GM19035 (cell line): ENCODE measurements around the gene CENATAC.
A peak's percentile ranks its signal among the peaks of the same experiment; 100 is the strongest.
"Not testable (repeated sequence)": the region's sequence is repeated elsewhere in the genome, so short reads cannot be mapped to it uniquely, and the experiment has no call there.

Experiments used
- ATAC-seq: cut with Tn5 transposase; IDR thresholded peaks from one replicate; pipeline ENCODE4 v1.9.1; 2021; ENCODE audit not compliant: unreplicated experiment

Gene CENATAC

GRCh38 chr11:119025978-119026766 lies 28.2 kb downstream of the CENATAC start:
- ATAC-seq: no peak

GRCh38 chr11:119026970-119027369 lies 29.0 kb downstream of the CENATAC start:
- no peak for ATAC-seq

GRCh38 chr11:119027561-119028345 lies 29.8 kb downstream of the CENATAC start:
- ATAC-seq: no peak

- ATAC-seq: no peak
Observed at GRCh38 chr11:119028346-119029068, 30.6 kb downstream of the CENATAC start.

GRCh38 chr11:119029069-119029339 lies 31.1 kb downstream of the CENATAC start:
- no peak for ATAC-seq

- ATAC-seq: peak; percentile 5
Observed at GRCh38 chr11:119029340-119030028, 31.5 kb downstream of the CENATAC start.

- peak; percentile 18 for ATAC-seq
Observed at GRCh38 chr11:119030029-119030328, 32.0 kb downstream of the CENATAC start.

- peak; percentile 95 for ATAC-seq
Observed at GRCh38 chr11:119030329-119031047, 32.5 kb downstream of the CENATAC start, which contains the start of gene SLC37A4. TSS of gene SLC37A4 (minus strand) at chr11:119030877.

GRCh38 chr11:119031912-119032280 lies 34.0 kb downstream of the CENATAC start:
- ATAC-seq: no peak

- not testable (repeated sequence) for ATAC-seq
Observed at GRCh38 chr11:119033421-119033820, 35.5 kb downstream of the CENATAC start.

GRCh38 chr11:119034813-119035212 lies 36.9 kb downstream of the CENATAC start:
- no peak for ATAC-seq

GRCh38 chr11:119038884-119039283 lies 40.9 kb downstream of the CENATAC start:
- no peak for ATAC-seq

- not testable (repeated sequence) for ATAC-seq
Observed at GRCh38 chr11:119039471-119039870, 41.5 kb downstream of the CENATAC start.

- no peak for ATAC-seq
Observed at GRCh38 chr11:119041821-119042514, 44.0 kb downstream of the CENATAC start.

- ATAC-seq: no peak
Observed at GRCh38 chr11:119042927-119043326, 45.0 kb downstream of the CENATAC start.

- ATAC-seq: no peak
Observed at GRCh38 chr11:119044708-119045107, 46.8 kb downstream of the CENATAC start.

GRCh38 chr11:119046489-119046888 lies 48.6 kb downstream of the CENATAC start:
- ATAC-seq: no peak

- no peak for ATAC-seq
Observed at GRCh38 chr11:119047205-119047604, 49.3 kb downstream of the CENATAC start.

GRCh38 chr11:119048644-119049043 lies 50.7 kb downstream of the CENATAC start:
- ATAC-seq: no peak

- ATAC-seq: no peak
Observed at GRCh38 chr11:119049081-119049480, 51.1 kb downstream of the CENATAC start.
